ENCODE data around the gene SCD5. TPM values are rescaled to one million over a fixed set of nuclear protein-coding genes. Genes with fewer than 3 reads are reported as not detected.

SCD5 gene
- polyA plus RNA-seq, 1 donor from 2014 or later: 212 TPM

DNA sequence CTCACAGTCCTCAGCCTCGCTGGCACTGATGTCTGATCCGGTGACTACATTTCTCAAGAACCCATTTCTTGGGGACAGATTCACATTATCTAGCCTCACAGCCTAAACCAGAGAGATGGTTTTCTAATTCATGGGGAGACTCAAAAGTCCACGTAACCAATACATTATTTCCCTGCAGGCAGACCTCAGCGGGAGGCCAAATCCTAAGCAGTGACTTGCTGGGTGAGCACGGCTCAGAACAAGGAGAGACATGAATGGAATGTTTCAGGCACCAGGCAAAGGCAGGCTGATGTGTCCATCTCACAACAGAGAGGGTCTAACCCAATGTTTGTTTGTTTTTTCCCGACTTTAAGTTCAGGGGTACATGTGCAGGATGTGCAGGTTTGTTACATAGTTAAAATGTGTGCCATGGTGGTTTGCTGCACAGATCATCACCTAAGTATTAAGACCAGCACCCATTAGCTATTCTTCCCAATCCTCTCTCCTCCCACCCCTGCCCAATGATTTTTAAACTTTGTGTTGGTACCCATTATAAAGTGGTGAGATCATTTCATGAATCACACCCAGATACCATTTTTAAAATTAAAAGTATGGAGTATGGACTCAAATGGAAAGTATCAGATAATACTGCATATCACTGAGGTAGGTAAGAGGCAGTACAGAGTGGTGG, 53.3 kb downstream of the SCD5 start:
- Histone ChIP-seq H3K27ac (ENCODE audit: low read length) (no peak overlapping the region), H3K79me2 (replicated peaks; ENCODE audit: insufficient read depth, low read length) (peaks cover 3% of the 10 kb centered on the region), H3K4me3 (ENCODE audit: low read length) (no peak overlapping the region), H3K27me3 (ENCODE audit: insufficient read depth, low read depth, low read length) (no peaks in the 10 kb centered on the region), H4K20me1 (ENCODE audit: insufficient read depth) (no peaks in the 10 kb centered on the region), H3K9me2 (ENCODE audit: insufficient read depth, low read length) (no peaks in the 10 kb centered on the region), H3K9me3 (ENCODE audit: low read length) (no peaks in the 10 kb centered on the region), H3F3A (ENCODE audit: insufficient read depth, low read length, poor library complexity, severe bottlenecking) (no peaks in the 10 kb centered on the region), H3K9ac (ENCODE audit: low read length) (no peak overlapping the region), H2AFZ (ENCODE audit: low read depth, low read length) (no peak overlapping the region), H3K36me3 (ENCODE audit: insufficient read depth, low read length) (no peaks in the 10 kb centered on the region), H3K4me2 (ENCODE audit: low read length) (no peak overlapping the region)
- TF ChIP-seq RAD21 (conservative IDR thresholded peaks at IDR 0.05): no peak
- TF ChIP-seq, protein P1, sequence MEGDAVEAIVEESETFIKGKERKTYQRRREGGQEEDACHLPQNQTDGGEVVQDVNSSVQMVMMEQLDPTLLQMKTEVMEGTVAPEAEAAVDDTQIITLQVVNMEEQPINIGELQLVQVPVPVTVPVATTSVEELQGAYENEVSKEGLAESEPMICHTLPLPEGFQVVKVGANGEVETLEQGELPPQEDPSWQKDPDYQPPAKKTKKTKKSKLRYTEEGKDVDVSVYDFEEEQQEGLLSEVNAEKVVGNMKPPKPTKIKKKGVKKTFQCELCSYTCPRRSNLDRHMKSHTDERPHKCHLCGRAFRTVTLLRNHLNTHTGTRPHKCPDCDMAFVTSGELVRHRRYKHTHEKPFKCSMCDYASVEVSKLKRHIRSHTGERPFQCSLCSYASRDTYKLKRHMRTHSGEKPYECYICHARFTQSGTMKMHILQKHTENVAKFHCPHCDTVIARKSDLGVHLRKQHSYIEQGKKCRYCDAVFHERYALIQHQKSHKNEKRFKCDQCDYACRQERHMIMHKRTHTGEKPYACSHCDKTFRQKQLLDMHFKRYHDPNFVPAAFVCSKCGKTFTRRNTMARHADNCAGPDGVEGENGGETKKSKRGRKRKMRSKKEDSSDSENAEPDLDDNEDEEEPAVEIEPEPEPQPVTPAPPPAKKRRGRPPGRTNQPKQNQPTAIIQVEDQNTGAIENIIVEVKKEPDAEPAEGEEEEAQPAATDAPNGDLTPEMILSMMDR (IDR thresholded peaks at IDR 0.05; ENCODE audit: poor library complexity, severe bottlenecking): no peak
- TF ChIP-seq EZH2 (IDR thresholded peaks at IDR 0.05; ENCODE audit: borderline replicate concordance, insufficient read depth, low read length, poor library complexity, severe bottlenecking): no peak
- TF ChIP-seq POLR2AphosphoS5 (IDR thresholded peaks at IDR 0.05): no peak
- no peak for TF ChIP-seq MXI1 (conservative IDR thresholded peaks at IDR 0.05; ENCODE audit: poor library complexity, severe bottlenecking)
- TF ChIP-seq, protein P2, sequence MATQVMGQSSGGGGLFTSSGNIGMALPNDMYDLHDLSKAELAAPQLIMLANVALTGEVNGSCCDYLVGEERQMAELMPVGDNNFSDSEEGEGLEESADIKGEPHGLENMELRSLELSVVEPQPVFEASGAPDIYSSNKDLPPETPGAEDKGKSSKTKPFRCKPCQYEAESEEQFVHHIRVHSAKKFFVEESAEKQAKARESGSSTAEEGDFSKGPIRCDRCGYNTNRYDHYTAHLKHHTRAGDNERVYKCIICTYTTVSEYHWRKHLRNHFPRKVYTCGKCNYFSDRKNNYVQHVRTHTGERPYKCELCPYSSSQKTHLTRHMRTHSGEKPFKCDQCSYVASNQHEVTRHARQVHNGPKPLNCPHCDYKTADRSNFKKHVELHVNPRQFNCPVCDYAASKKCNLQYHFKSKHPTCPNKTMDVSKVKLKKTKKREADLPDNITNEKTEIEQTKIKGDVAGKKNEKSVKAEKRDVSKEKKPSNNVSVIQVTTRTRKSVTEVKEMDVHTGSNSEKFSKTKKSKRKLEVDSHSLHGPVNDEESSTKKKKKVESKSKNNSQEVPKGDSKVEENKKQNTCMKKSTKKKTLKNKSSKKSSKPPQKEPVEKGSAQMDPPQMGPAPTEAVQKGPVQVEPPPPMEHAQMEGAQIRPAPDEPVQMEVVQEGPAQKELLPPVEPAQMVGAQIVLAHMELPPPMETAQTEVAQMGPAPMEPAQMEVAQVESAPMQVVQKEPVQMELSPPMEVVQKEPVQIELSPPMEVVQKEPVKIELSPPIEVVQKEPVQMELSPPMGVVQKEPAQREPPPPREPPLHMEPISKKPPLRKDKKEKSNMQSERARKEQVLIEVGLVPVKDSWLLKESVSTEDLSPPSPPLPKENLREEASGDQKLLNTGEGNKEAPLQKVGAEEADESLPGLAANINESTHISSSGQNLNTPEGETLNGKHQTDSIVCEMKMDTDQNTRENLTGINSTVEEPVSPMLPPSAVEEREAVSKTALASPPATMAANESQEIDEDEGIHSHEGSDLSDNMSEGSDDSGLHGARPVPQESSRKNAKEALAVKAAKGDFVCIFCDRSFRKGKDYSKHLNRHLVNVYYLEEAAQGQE (IDR thresholded peaks at IDR 0.05; ENCODE audit: borderline replicate concordance): no peak
- no peak for TF ChIP-seq TAF1 (IDR thresholded peaks at IDR 0.05; ENCODE audit: low read depth)
- no peak for TF ChIP-seq EP300 (conservative IDR thresholded peaks at IDR 0.05; ENCODE audit: poor library complexity, severe bottlenecking)
- TF ChIP-seq SMC3 (conservative IDR thresholded peaks at IDR 0.05; ENCODE audit: poor library complexity): no peak

DNA sequence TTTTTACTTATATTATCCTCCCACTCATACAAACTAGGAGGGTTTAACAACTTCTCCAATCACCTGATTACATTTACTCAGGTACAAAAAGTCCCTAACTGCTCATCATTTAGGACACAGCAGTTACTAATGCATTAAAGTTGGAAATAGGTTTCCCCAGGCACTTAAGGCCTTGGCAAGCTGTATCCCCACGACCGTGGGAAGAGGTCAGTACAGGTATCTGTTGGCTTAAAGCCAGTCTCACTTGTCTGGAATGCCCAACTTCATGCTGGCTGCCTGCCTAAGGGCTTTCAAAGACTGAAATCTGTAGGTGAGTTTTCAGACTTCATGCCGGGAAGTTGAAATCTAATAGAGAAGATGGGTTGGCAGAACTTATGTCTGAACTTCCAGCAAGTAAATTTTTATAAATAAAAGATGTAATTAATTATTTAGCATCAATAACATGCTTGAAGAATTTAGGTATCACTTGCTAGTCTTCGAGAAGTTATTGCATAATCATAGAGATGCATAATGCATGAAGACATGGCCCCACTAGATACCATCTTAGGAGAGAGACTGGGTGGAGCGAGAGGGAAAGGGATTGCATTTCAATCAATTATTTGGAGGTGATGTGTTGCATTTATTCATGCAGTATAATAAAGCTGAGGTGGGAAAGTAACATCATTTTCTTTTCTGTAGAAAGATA, 54.2 kb downstream of the SCD5 start:
- no peaks in the 10 kb centered on the region for H3K36me3 ChIP-seq (ENCODE audit: insufficient read depth, low read length)
- no peaks in the 10 kb centered on the region for H3K9me3 ChIP-seq (ENCODE audit: low read length)
- no peak overlapping the region for H3K4me2 ChIP-seq (ENCODE audit: low read length)
- no peaks in the 10 kb centered on the region for H3F3A ChIP-seq (ENCODE audit: insufficient read depth, low read length, poor library complexity, severe bottlenecking)
- TF ChIP-seq, protein P1 (IDR thresholded peaks at IDR 0.05; ENCODE audit: poor library complexity, severe bottlenecking): no peak
- TF ChIP-seq RAD21 (conservative IDR thresholded peaks at IDR 0.05) (no peak), POLR2AphosphoS5 (IDR thresholded peaks at IDR 0.05) (no peak), TAF1 (IDR thresholded peaks at IDR 0.05; ENCODE audit: low read depth) (no peak), SMC3 (conservative IDR thresholded peaks at IDR 0.05; ENCODE audit: poor library complexity) (no peak), EP300 (conservative IDR thresholded peaks at IDR 0.05; ENCODE audit: poor library complexity, severe bottlenecking) (no peak), MXI1 (conservative IDR thresholded peaks at IDR 0.05; ENCODE audit: poor library complexity, severe bottlenecking) (no peak), EZH2 (IDR thresholded peaks at IDR 0.05; ENCODE audit: borderline replicate concordance, insufficient read depth, low read length, poor library complexity, severe bottlenecking) (no peak)
- TF ChIP-seq, protein P2 (IDR thresholded peaks at IDR 0.05; ENCODE audit: borderline replicate concordance): no peak
- no peaks in the 10 kb centered on the region for H3K27me3 ChIP-seq (ENCODE audit: insufficient read depth, low read depth, low read length)
- no peaks in the 10 kb centered on the region for H4K20me1 ChIP-seq (ENCODE audit: insufficient read depth)
- H2AFZ ChIP-seq (ENCODE audit: low read depth, low read length): no peak overlapping the region
- H3K27ac ChIP-seq (ENCODE audit: low read length): no peak overlapping the region
- no peaks in the 10 kb centered on the region for H3K9me2 ChIP-seq (ENCODE audit: insufficient read depth, low read length)
- no peak overlapping the region for H3K4me3 ChIP-seq (ENCODE audit: low read length)
- no peak overlapping the region for H3K9ac ChIP-seq (ENCODE audit: low read length)
- peaks cover 3% of the 10 kb centered on the region for H3K79me2 ChIP-seq (replicated peaks; ENCODE audit: insufficient read depth, low read length)

Measured in neural cell (in vitro differentiated cells).